Right lobe of liver (tissue), 6 donors: ENCODE measurements around the gene TMEM207. TPM values are rescaled to one million over a fixed set of nuclear protein-coding genes. Genes with fewer than 3 reads are reported as not detected.

Experiments
- ATAC-seq, 4 donors: fragments of 200-7000 bp; cut with Tn5 transposase; one replicate each; pipeline ENCODE4 v1.9.1; 2020; ENCODE audit warnings: mild to moderate bottlenecking in 4 of 4, moderate library complexity in 4 of 4
- DNase-seq, 3 donors: peaks; one replicate each; pipeline ENCODE4 v3.0.0-alpha.2; 2020
- H3K27ac ChIP-seq, 3 donors: fragments of 200-600 bp; one replicate each; pipeline ENCODE4 v1.8.0; 2022
- H3K27me3 ChIP-seq, 2 donors: fragments of 200-600 bp; one replicate each; pipeline ENCODE4 v1.8.0; 2022
- H3K36me3 ChIP-seq, 4 donors: fragments of 200-600 bp; sonication (generic) in 1 of 4; one replicate each; pipeline versions ENCODE4 v1.5.1 to v1.8.0; 2017 to 2022; ENCODE audit warnings: control low read depth in 1 of 4
- H3K4me1 ChIP-seq, 4 donors: fragments of 200-600 bp; sonication (generic) in 1 of 4; one replicate each; pipeline versions ENCODE4 v1.5.1 to v1.8.0; 2017 to 2022; ENCODE audit warnings: control low read depth in 1 of 4
- H3K4me3 ChIP-seq, 3 donors: fragments of 200-600 bp; one replicate each; pipeline ENCODE4 v1.8.0; 2022
- H3K9me3 ChIP-seq, 4 donors: fragments of 200-600 bp; sonication (generic) in 1 of 4; one replicate each; pipeline versions ENCODE4 v1.5.1 to v1.8.0; 2017 to 2022; ENCODE audit warnings: control low read depth in 1 of 4
- POLR2A ChIP-seq: fragments of 450-650 bp; IDR thresholded peaks from one replicate; pipeline ENCODE4 v1.6.1; 2017; ENCODE audit warnings: antibody characterized with exemption, mild to moderate bottlenecking
- WGBS: methylation state at CpG from one replicate; pipeline ENCODE4 v1.1.6; 2018; ENCODE audit warnings: low coverage, low lambda C conversion rate; ENCODE audit not compliant: insufficient coverage; ENCODE audit errors: missing lambda C conversion rate; 5-methylcytosine and 5-hydroxymethylcytosine counted together
- intact Hi-C, 2 donors: fragments of 100-400 bp; cut with DNase I; formaldehyde crosslinking; loops; one replicate each; pipeline versions ENCODE4 v1.11.2 to v1.14.1; 2022
- long read RNA-seq: library from polyadenylated mRNA; unstranded; transcript quantifications from one replicate; pipeline ENCODE4 v2.0.0, GENCODE V29; 2019
- total RNA-seq, 6 experiments: library from RNA; depleted of rRNA in 2 of 6; stranded (reverse); fragments of >200 nt in 2 of 6; fragmentation: NEBNext Ultra II Directional in 3 of 6; extraction: Animal tissue kit (Norgen Biotek cat#: 25700) in 3 of 6; gene quantifications; one replicate each; pipeline versions ENCODE4 v1.1.0 to v1.2.4, GENCODE V29; 2016 to 2023
- TF ChIP-seq, protein P1 (sequence below), 4 donors: fragments of 200-600 bp in 3 of 4; fragments of 450-650 bp in 1 of 4; IDR thresholded peaks; one replicate each; pipeline versions ENCODE4 v1.5.1 to v1.8.0; 2016 to 2022; ENCODE audit warnings: antibody characterized with exemption in 4 of 4, mild to moderate bottlenecking in 2 of 4
- donor health status: DM: no; HTN: yes; CAD: no.
- donor health status: DM: no; HTN: no; CAD: no.
- donor health status: DM: no; HTN: no; CAD: no.
- donor health status: DM: no; HTN: yes; CAD: no.
- donor health status: DM: no; HTN: yes; CAD: no.

TMEM207 gene
- total RNA-seq = not detected
- long read RNA-seq = 0 reads

DNA sequence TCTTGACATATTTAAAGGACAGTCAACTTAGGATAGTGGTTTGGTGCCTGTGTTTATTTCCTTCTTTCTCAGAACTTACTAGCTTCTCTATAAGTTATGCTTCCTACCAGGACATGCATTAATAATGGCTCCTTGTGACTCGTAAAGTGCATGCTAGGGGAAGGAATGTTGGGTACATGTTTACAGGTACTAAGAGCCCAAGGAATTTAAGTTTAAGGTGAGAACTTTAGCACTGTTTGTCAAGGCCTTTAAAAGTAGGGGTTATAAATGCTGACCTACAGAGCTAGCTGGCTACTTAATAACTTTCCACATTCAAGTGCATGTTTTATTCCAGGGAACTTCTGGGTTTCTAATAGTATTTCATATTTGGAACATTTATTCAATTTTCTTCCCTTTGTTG is at the start of gene TMEM207:
Gene TMEM207, minus strand, starts transcription at position 101 of the 400 bp plus-strand sequence. Its CDS starts 92 bp downstream, at position 9.
- no peaks in the 10 kb centered on the region for H3K27me3 ChIP-seq
- TF ChIP-seq, protein P1, sequence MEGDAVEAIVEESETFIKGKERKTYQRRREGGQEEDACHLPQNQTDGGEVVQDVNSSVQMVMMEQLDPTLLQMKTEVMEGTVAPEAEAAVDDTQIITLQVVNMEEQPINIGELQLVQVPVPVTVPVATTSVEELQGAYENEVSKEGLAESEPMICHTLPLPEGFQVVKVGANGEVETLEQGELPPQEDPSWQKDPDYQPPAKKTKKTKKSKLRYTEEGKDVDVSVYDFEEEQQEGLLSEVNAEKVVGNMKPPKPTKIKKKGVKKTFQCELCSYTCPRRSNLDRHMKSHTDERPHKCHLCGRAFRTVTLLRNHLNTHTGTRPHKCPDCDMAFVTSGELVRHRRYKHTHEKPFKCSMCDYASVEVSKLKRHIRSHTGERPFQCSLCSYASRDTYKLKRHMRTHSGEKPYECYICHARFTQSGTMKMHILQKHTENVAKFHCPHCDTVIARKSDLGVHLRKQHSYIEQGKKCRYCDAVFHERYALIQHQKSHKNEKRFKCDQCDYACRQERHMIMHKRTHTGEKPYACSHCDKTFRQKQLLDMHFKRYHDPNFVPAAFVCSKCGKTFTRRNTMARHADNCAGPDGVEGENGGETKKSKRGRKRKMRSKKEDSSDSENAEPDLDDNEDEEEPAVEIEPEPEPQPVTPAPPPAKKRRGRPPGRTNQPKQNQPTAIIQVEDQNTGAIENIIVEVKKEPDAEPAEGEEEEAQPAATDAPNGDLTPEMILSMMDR (IDR thresholded peaks at IDR 0.05) = no peak
- ATAC-seq (no peak), DNase-seq (no peak)
- H3K9me3 ChIP-seq = no peaks in the 10 kb centered on the region
- intact Hi-C loops = no loop called here
- no peak within 1 kb of the TSS for H3K4me3 ChIP-seq
- H3K27ac ChIP-seq = no peak within 1 kb of the TSS
- peaks cover 0 to 5% (median 2%) of the 10 kb centered on the region in 4 donors for H3K4me1 ChIP-seq
- 91% methylated on average over 1 of the region's 1 CpG for WGBS
- no peaks in the 10 kb centered on the region for H3K36me3 ChIP-seq

DNA sequence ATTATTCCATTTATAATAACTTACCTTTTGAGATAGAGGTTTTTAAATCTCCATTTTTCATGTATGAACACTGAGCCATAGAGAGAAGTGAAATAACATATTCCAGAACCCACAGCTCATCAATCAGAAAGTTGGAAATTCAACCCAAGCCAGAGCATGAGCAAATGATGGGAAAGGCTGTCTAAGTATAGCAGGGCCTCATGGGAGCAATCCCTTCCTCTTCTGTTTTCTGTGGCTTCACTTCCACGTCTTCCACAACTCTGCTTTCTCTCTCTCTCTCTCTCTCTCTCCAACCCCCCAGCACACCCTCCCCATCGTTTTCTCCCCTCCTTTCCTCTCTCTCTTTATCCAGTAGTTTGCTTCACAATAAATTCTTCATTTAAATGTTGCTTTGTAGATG is 49.4 kb upstream of the TMEM207 start:
- Histone ChIP-seq H3K36me3 (no peaks in the 10 kb centered on the region), H3K27me3 (no peaks in the 10 kb centered on the region), H3K27ac (no peak overlapping the region), H3K4me3 (no peak overlapping the region), H3K4me1 (peaks cover 0 to 1% (median 0%) of the 10 kb centered on the region in 4 donors), H3K9me3 (no peaks in the 10 kb centered on the region)
- ATAC-seq (no peak), DNase-seq (no peak)
- intact Hi-C loops = no loop called here
- WGBS = 57% methylated on average over 2 of the region's 2 CpGs
- TF ChIP-seq, protein P1 (IDR thresholded peaks at IDR 0.05) = no peak
- TF ChIP-seq POLR2A = no peak

DNA sequence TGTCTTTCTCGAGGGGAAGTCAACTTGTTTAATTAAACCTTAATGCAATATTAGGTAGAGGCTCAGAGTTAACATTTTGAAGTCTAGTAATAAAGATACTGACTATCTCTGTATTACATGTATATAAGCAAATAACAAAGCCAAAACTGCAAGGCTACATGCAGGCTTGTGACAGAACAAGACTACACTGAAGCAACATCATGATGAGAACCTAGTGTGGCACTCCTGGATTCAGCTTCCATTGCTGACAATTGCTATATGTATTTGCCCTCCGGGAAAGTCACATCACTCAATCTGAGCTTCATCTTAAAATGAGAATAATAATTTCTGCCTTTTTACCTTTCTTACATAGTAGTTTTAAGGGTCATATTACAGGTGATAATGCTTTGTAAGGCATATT is 48.6 kb upstream of the TMEM207 start:
- Histone ChIP-seq H3K27ac (no peak overlapping the region), H3K4me3 (no peak overlapping the region), H3K36me3 (no peaks in the 10 kb centered on the region), H3K4me1 (no peaks in the 10 kb centered on the region), H3K27me3 (no peaks in the 10 kb centered on the region), H3K9me3 (no peaks in the 10 kb centered on the region)
- DNase-seq (no peak), ATAC-seq (no peak)
- intact Hi-C loops = no loop called here
- TF ChIP-seq, protein P1 (IDR thresholded peaks at IDR 0.05) = no peak
- TF ChIP-seq POLR2A = no peak
- WGBS = 77% methylated on average over 2 of the region's 2 CpGs

DNA sequence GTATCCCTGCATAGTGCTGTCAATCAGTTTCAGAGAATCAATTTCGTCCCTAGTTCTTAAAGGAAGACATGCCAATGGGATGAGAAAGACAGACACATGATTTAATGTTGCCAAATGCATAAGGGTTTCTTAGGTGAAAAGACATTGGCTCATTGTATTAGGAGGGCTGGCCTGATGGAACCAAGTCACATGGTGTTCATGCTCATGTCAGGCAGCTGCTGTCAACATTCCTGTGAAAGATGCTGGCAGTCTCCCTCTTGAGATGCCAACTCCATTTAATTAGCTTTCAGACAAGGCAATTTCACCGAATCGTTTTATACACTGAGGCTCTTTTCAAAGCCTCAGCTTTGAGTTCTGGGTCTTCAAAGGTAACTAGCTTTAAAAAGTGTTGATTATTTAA is 48.1 kb upstream of the TMEM207 start:
- intact Hi-C loops = no loop called here
- 74% methylated on average over 3 of the region's 3 CpGs for WGBS

More for the DNA sequence above, 48.1 kb upstream of the TMEM207 start:
- Histone ChIP-seq H3K27me3 (no peaks in the 10 kb centered on the region), H3K4me3 (no peak overlapping the region), H3K9me3 (no peaks in the 10 kb centered on the region), H3K36me3 (no peaks in the 10 kb centered on the region), H3K27ac (no peak overlapping the region), H3K4me1 (no peaks in the 10 kb centered on the region)
- TF ChIP-seq, protein P1 (IDR thresholded peaks at IDR 0.05) = no peak
- TF ChIP-seq POLR2A = no peak
- no peak for DNase-seq
- ATAC-seq = no peak
